HepG2 (cell line): ENCODE data around the gene SLC24A4. TPM values are rescaled to one million over a fixed set of nuclear protein-coding genes. Genes with fewer than 3 reads are reported as not detected.

Experiments
- CAMTA2 ChIP-seq: sonication (generic); formaldehyde crosslinking; IDR thresholded peaks from 2 replicates; pipeline ENCODE4 v1.4.0; 2020; ENCODE audit warnings: mild to moderate bottlenecking, missing genetic modification reagents, borderline replicate concordance
- EP300 ChIP-seq, 3 experiments: sonication (generic) in 1 of 3; formaldehyde crosslinking in 1 of 3; IDR thresholded peaks; 2 replicates each; pipeline versions ENCODE4 v1.5.1 to v1.6.1; 2011 to 2020; ENCODE audit warnings: low read depth in 2 of 3, low read length in 2 of 3, borderline replicate concordance in 1 of 3, improper control_type of control experiment in 1 of 3, mild to moderate bottlenecking in 1 of 3, missing genetic modification reagents in 1 of 3, moderate library complexity in 1 of 3
- HDAC2 ChIP-seq: sonication (generic); formaldehyde crosslinking; IDR thresholded peaks from 2 replicates; pipeline ENCODE4 v1.4.0; 2020; ENCODE audit warnings: missing genetic modification reagents
- HES4 ChIP-seq: sonication (generic); formaldehyde crosslinking; IDR thresholded peaks from 2 replicates; pipeline ENCODE4 v1.9.0; 2021; ENCODE audit warnings: mild to moderate bottlenecking, missing genetic modification reagents, borderline replicate concordance
- HOXA7 ChIP-seq: sonication (generic); formaldehyde crosslinking; IDR thresholded peaks from 2 replicates; pipeline ENCODE4 v1.8.1; 2022; ENCODE audit warnings: mild to moderate bottlenecking, missing genetic modification reagents, moderate library complexity
- NCOA1 ChIP-seq: sonication (generic); formaldehyde crosslinking; IDR thresholded peaks from 2 replicates; pipeline ENCODE4 v1.9.0; 2021; ENCODE audit warnings: missing genetic modification reagents
- RELA ChIP-seq: sonication (generic); formaldehyde crosslinking; IDR thresholded peaks from 2 replicates; pipeline ENCODE4 v1.4.0; 2020; ENCODE audit warnings: missing genetic modification reagents
- SOX6 ChIP-seq, 2 experiments: fragments of 450-650 bp in 1 of 2; sonication (generic) in 1 of 2; formaldehyde crosslinking in 1 of 2; IDR thresholded peaks; 2 replicates each; pipeline versions ENCODE4 v1.4.0 to v1.6.1; 2017 to 2020; ENCODE audit warnings: antibody characterized with exemption in 1 of 2, mild to moderate bottlenecking in 1 of 2, missing genetic modification reagents in 1 of 2
- TAF1 ChIP-seq: sonication (generic); formaldehyde crosslinking; IDR thresholded peaks from 2 replicates; pipeline ENCODE4 v1.4.0; 2020; ENCODE audit warnings: missing genetic modification reagents
- ZBTB1 ChIP-seq: sonication (generic); formaldehyde crosslinking; IDR thresholded peaks from 2 replicates; pipeline ENCODE4 v1.4.0; 2020; ENCODE audit warnings: missing genetic modification reagents, borderline replicate concordance
- ZBTB20 ChIP-seq: sonication (generic); formaldehyde crosslinking; IDR thresholded peaks from 2 replicates; pipeline ENCODE4 v1.8.1; 2023; ENCODE audit warnings: missing genetic modification reagents, low read depth, mild to moderate bottlenecking, borderline replicate concordance
- ZNF382 ChIP-seq: sonication (generic); formaldehyde crosslinking; IDR thresholded peaks from 2 replicates; pipeline ENCODE4 v1.5.0; 2020; ENCODE audit warnings: missing genetic modification reagents, mild to moderate bottlenecking, borderline replicate concordance
- ZNF710 ChIP-seq: sonication (generic); formaldehyde crosslinking; IDR thresholded peaks from 2 replicates; pipeline ENCODE4 v1.5.0; 2020; ENCODE audit warnings: mild to moderate bottlenecking, missing genetic modification reagents, borderline replicate concordance
- ZNF850 ChIP-seq: sonication (generic); formaldehyde crosslinking; conservative IDR thresholded peaks from 2 replicates; pipeline ENCODE4 v1.9.0; 2021; ENCODE audit warnings: mild to moderate bottlenecking, missing genetic modification reagents
- polyA plus RNA-seq, 8 experiments: library from polyadenylated mRNA; depleted of rRNA in 3 of 8; stranded (reverse) in 7 of 8; unstranded in 1 of 8; fragments of >200 nt; fragmentation: Illumina TruSeq in 4 of 8; extraction: Trizol in 4 of 8; gene quantifications; 2 replicates each; pipeline versions ENCODE4 v1.2.1 to v1.2.3, GENCODE V29; 2011 to 2016; ENCODE audit warnings: low read depth in 4 of 8, missing spikeins in 1 of 8, mixed read lengths in 1 of 8; ENCODE audit not compliant: insufficient read depth in 1 of 8
- total RNA-seq, 5 experiments: library from RNA; depleted of rRNA; stranded (reverse); fragments of >200 nt; fragmentation: Illumina TruSeq; extraction: Trizol; gene quantifications; 2 replicates each; pipeline ENCODE4 v1.2.3, GENCODE V29; 2016; ENCODE audit warnings: low read depth in 1 of 5
- TF ChIP-seq, protein P1 (sequence below): sonication (generic); formaldehyde crosslinking; IDR thresholded peaks from 2 replicates; pipeline ENCODE4 v1.8.0; 2023; ENCODE audit warnings: mild to moderate bottlenecking, missing genetic modification reagents
- TF ChIP-seq, protein P2 (sequence below): sonication (generic); formaldehyde crosslinking; IDR thresholded peaks from 2 replicates; pipeline ENCODE4 v1.8.1; 2023; ENCODE audit warnings: mild to moderate bottlenecking, inconsistent platforms, moderate library complexity, missing genetic modification reagents, borderline replicate concordance
- TF ChIP-seq, protein P3 (sequence below): sonication (generic); formaldehyde crosslinking; IDR thresholded peaks from 2 replicates; pipeline ENCODE4 v1.5.1; 2020; ENCODE audit warnings: mild to moderate bottlenecking, moderate library complexity, missing genetic modification reagents
- TF ChIP-seq, protein P4 (sequence below): sonication (generic); formaldehyde crosslinking; IDR thresholded peaks from 2 replicates; pipeline ENCODE4; 2020; ENCODE audit warnings: missing genetic modification reagents, mild to moderate bottlenecking, borderline replicate concordance

Gene SLC24A4
- total and polyA plus RNA-seq, 2 of the 13 experiments (the other 11 are each of a cell fraction or from before 2014, with no cell fraction given), result not detected

- TF ChIP-seq, protein P1, sequence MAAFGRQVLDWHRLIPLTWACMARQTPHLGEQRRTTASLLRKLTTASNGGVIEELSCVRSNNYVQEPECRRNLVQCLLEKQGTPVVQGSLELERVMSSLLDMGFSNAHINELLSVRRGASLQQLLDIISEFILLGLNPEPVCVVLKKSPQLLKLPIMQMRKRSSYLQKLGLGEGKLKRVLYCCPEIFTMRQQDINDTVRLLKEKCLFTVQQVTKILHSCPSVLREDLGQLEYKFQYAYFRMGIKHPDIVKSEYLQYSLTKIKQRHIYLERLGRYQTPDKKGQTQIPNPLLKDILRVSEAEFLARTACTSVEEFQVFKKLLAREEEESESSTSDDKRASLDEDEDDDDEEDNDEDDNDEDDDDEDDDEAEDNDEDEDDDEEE (CRISPR knock-in tag), result no peak
- TF ChIP-seq, protein P2, sequence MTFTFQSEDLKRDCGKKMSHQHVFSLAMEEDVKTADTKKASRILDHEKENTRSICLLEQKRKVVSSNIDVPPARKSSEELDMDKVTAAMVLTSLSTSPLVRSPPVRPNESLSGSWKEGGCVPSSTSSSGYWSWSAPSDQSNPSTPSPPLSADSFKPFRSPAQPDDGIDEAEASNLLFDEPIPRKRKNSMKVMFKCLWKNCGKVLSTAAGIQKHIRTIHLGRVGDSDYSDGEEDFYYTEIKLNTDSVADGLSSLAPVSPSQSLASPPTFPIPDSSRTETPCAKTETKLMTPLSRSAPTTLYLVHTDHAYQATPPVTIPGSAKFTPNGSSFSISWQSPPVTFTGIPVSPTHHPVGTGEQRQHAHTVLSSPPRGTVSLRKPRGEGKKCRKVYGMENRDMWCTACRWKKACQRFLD, result no peak
- no peak for TF ChIP-seq ZNF850 (CRISPR knock-in tag)
- TF ChIP-seq CAMTA2 (CRISPR knock-in tag), result no peak
- TF ChIP-seq RELA (CRISPR knock-in tag), result no peak
- TF ChIP-seq ZNF710 (CRISPR knock-in tag), result peak; percentile 25; the same call in 1 of the 2 replicates
- no peak for TF ChIP-seq ZBTB1
- TF ChIP-seq TAF1 (CRISPR knock-in tag), result no peak
- TF ChIP-seq ZNF382 (CRISPR knock-in tag), result no peak
- TF ChIP-seq ZBTB20 (CRISPR knock-in tag), result peak; percentile 64; the same call in 1 of the 2 replicates
- no peak for TF ChIP-seq NCOA1
- TF ChIP-seq EP300 (IDR thresholded peaks at IDR 0.05; ENCODE audit: low read depth in 2 of 2, low read length in 2 of 2), result peak in 1 of 2 experiments; percentile 64; a peak in 2 of 4 replicates
- no peak for TF ChIP-seq EP300 (CRISPR knock-in tag; IDR thresholded peaks at IDR 0.05; ENCODE audit: borderline replicate concordance)
- TF ChIP-seq SOX6 (IDR thresholded peaks at IDR 0.05), result no peak
- peak; percentile 87 for TF ChIP-seq SOX6 (CRISPR knock-in tag; IDR thresholded peaks at IDR 0.05)
- peak; percentile 63; the same call in 1 of the 2 replicates for TF ChIP-seq HDAC2 (CRISPR knock-in tag)
- TF ChIP-seq, protein P3, sequence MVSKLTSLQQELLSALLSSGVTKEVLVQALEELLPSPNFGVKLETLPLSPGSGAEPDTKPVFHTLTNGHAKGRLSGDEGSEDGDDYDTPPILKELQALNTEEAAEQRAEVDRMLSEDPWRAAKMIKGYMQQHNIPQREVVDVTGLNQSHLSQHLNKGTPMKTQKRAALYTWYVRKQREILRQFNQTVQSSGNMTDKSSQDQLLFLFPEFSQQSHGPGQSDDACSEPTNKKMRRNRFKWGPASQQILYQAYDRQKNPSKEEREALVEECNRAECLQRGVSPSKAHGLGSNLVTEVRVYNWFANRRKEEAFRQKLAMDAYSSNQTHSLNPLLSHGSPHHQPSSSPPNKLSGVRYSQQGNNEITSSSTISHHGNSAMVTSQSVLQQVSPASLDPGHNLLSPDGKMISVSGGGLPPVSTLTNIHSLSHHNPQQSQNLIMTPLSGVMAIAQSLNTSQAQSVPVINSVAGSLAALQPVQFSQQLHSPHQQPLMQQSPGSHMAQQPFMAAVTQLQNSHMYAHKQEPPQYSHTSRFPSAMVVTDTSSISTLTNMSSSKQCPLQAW (CRISPR knock-in tag), result peak; percentile 49; the same call in 1 of the 2 replicates
- no peak for TF ChIP-seq HES4
- no peak for TF ChIP-seq HOXA7 (CRISPR knock-in tag)
- TF ChIP-seq, protein P4, sequence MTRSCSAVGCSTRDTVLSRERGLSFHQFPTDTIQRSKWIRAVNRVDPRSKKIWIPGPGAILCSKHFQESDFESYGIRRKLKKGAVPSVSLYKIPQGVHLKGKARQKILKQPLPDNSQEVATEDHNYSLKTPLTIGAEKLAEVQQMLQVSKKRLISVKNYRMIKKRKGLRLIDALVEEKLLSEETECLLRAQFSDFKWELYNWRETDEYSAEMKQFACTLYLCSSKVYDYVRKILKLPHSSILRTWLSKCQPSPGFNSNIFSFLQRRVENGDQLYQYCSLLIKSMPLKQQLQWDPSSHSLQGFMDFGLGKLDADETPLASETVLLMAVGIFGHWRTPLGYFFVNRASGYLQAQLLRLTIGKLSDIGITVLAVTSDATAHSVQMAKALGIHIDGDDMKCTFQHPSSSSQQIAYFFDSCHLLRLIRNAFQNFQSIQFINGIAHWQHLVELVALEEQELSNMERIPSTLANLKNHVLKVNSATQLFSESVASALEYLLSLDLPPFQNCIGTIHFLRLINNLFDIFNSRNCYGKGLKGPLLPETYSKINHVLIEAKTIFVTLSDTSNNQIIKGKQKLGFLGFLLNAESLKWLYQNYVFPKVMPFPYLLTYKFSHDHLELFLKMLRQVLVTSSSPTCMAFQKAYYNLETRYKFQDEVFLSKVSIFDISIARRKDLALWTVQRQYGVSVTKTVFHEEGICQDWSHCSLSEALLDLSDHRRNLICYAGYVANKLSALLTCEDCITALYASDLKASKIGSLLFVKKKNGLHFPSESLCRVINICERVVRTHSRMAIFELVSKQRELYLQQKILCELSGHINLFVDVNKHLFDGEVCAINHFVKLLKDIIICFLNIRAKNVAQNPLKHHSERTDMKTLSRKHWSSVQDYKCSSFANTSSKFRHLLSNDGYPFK, result no peak
Measured at GRCh38 chr14:92386637-92387036, 63.7 kb downstream of the SLC24A4 start (continued).
